Dedifferentiated amniotic fluid mesenchymal stem cell (primary cell): Measurements from ENCODE around the gene AVP.
"Not testable (repeated sequence)": the region's sequence is repeated elsewhere in the genome, so short reads cannot be mapped to it uniquely, and the experiment has no call there.

Source experiments
- DNase-seq: peaks from one replicate; pipeline ENCODE4 v3.0.0-alpha.2; 2016; ENCODE audit errors: extremely low spot score

The AVP gene, protein sequence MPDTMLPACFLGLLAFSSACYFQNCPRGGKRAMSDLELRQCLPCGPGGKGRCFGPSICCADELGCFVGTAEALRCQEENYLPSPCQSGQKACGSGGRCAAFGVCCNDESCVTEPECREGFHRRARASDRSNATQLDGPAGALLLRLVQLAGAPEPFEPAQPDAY

DNA sequence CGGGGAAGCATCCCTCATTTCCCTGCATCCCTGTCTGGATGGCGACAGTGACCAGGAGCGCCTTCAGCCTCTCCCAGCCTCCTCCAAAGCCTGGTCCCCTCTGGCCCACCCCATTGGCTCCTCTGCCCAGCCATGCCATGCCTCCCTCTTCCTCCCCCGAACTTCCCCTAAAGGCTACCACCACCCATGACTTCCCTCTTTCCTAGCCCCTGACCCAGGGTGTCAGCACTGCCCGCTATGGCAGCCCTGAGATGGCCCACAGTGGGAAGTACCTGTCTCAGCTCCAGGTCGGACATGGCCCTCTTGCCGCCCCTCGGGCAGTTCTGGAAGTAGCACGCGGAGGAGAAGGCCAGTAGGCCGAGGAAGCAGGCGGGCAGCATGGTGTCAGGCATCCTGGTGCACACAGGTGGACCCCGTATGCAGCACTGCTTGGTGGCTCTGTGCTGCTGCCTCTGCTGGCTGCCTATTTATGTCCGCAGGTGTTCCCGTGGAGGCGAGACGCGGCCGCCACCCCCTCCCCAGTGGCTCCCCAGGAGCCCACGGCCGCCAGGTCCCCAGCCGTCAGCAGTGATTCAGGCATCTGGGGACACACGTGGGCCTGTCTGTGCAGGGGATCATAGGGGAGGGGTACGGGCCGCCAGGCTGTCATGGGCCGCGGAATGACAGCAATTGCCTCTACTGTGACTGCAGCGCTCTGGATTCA lies at the start of gene AVP:
AVP (minus strand) TSS at position 442 of the 703 bp plus-strand sequence; CDS start at position 392, 50 bp downstream.
- no peak for DNase-seq

DNA sequence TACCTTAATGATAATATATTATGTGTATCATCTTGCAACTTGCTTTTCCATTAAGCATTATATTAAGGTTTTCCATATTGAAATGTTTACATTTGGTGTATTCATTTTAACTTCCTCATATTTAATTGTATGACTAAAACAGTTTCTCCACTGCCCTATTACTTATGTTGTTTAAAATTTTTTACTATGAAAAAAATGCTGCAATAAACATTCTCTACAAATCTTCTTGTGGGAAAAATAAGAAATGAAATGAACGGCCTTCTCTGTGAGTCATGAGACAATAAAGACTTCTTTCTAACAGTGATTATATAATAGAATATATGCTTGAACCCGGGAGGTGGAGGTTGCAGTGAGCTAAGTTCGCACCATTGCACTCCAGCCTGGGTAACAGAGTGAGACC lies 49.6 kb upstream of the AVP start:
- DNase-seq: peak; percentile 56

DNA sequence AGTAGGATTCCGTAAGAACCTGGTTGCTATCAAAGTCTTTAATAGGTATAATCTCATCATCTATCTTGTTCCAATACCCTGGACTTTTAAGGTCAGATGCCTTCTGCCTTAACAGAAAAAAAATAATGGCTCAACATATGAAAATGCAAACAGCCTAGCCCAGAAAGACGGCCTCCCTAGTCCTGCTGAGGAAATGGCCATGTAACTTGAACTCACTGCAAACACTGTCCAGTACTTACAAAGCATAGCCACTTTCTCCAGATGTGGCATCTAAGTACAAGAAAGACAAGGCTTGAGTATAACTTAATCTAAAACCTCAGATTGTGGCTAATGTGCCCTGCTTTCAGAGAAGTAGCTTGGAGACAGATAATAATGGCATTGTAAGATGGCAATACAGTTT lies 48.6 kb upstream of the AVP start:
- DNase-seq: no peak

DNA sequence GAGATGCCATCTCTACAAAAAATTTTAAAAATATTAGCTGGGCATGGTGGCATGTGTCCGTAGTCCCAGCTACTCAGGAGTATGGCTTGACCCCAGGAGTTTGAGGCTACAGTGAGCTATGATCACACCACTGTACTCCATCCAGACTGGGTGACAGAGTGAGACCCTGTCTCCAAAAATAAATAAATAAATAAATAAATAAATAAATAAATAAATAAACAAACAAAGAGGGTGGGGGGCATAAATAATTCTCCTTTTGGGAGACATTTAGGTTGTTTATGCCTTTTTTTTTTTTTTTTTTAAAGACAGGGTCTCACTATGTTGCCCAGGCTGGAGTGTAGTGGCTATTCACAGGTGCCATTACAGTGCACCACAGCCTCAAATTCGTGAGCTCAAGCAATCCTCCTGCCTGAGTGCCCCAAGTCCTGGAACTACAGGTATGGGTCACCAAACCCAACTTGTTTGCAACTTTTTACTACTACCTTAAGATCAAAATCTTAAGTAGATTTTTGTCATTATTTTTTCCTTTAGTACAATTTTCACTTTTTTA lies 45.6 kb upstream of the AVP start:
- no peak for DNase-seq

DNA sequence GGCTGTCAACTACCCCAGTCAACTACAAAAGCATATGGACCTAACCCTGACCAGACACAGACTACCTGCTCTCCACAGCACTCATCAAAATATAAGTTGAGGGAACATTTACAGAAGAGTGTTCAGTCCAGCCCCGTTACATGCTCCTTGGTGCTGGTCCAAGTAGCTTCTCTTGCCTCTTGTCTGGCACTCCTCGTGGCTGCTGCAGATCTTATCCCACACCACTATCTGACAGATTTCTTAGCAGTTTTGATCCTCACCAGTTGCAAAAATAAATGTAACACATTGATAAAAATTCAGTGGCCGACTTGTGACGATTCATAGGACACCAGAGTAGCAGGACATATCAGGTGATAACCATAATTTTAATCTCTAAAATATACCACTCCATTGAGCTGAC lies 44.6 kb upstream of the AVP start:
- no peak for DNase-seq

DNA sequence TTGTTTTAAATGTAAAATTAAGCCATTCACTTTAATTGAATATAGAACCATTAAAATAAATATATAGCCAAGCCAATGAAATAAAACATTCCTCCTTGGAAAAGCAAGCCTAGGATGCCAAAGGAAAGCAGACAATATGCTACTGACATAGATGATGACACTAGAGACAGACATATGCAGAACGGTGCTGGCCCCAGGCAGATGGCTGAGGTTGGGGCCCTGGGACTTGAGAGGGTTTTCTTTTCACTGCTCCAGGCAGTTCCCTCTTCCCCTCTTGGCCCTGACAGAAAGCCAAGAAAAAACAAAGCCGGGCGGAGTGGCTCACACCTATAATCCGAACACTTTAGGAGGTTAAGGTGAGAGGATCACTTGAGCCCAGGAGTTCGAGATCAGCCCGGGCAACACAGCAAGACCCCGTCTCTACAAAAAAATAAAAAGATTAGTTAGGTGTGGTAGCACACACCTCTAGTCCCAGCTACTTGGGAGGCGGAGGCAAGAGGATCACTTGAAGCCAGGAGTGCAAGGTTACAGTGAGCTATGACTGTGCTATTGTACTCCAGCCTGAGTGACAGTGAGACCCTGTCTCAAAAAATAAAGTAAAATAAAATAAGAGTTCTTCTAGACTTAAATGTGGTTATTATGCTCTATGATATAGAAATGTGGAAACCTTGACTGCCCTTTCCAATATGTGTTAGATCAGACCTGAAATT lies 43.9 kb upstream of the AVP start:
- DNase-seq: no peak

DNA sequence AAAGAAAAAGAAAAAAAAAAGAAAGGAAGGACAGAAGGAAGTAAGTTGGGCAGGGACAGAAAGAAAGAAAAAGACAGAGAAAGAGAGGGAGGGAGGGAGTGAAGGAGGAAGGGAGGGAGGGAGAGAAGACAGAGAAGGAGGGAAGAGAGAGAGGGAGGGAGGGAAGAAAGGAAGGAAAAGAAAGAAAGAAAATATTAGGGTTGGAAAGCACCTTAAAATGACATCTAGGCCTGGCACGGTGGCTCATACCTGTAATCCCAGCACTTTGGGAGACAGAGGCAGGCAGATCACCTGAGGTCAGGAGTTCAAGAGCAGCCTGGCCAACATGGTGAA lies 42.0 kb upstream of the AVP start:
- no peak for DNase-seq

DNA sequence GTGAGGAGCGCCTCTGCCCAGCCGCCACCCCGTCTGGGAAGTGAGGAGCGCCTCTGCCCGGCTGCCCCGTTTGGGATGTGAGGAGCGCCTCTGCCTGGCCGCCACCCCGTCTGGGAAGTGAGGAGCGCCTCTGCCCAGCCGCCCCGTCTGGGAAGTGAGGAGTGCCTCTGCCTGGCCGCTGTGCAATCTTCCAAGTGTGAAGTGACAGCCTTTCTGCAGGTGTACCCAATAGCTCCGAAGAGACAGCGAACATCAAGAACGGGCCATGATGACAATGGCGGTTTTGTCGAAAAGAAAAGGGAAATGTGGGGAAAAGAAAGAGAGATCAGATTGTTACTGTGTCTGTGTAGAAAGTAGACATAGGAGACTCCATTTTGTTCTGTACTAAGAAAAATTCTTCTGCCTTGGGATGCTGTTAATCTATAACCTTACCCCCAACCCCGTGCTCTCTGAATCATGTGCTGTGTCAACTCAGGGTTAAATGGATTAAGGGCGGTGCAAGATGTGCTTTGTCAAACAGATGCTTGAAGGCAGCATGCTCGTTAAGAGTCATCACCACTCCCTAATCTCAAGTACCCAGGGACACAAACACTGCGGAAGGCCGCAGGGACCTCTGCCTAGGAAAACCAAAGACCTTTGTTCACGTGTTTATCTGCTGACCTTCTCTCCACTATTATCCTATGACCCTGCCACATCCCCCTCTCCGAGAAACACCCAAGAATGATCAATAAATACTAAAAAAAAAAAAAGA lies 41.4 kb upstream of the AVP start:
- not testable (repeated sequence) for DNase-seq

DNA sequence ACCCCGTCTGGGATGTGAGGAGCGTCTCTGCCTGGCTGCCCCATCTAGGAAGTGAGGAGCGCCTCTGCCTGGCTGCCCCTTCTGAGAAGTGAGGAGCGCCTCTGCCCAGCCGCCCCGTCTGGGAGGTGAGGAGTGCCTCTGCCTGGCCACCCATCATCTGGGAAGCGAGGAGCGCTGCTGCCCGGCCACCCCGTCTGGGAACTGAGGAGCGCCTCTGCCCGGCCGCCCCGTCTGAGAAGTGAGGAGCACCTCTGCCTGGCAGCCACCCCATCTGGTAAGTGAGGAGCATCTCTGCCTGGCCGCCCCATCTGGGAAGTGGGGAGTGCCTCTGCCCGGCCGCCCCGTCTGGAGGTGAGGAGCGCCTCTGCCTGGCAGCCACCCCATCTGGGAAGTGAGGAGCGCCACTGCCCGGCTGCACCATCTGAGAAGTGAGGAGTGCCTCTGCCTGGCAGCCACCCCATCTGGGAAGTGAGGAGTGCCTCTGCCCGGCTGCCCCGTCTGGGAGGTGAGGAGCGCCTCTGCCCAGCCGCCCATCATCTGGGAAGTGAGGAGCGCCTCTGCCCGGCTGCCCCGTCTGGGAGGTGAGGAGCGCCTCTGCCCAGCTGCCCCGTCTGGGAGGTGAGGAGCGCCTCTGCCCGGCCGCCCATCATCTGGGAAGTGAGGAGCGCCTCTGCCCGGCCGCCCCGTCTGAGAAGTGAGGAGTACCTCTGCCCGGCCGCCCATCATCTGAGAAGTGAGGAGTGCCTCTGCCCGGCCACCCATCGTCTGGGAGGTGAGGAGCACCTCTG lies 40.4 kb upstream of the AVP start:
- DNase-seq: not testable (repeated sequence)

DNA sequence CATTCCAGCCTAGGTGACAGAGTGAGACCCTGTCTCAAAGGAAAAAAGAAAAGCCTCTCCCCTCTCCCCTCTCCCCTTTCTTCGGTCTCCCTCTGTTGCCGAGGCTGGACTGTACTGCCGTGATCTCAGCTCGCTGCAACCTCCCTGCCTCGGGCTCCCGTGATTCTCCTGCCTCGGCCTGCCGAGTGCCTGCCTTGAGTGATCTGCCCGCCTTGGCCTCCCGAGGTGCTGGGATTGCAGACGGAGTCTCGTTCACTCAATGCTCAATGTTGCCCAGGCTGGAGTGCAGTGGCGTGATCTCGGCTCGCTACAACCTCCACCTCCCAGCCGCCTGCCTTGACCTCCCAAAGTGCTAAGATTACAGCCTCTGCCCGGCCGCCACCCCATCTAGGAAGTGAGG lies 39.6 kb upstream of the AVP start:
- DNase-seq: not testable (repeated sequence)

DNA sequence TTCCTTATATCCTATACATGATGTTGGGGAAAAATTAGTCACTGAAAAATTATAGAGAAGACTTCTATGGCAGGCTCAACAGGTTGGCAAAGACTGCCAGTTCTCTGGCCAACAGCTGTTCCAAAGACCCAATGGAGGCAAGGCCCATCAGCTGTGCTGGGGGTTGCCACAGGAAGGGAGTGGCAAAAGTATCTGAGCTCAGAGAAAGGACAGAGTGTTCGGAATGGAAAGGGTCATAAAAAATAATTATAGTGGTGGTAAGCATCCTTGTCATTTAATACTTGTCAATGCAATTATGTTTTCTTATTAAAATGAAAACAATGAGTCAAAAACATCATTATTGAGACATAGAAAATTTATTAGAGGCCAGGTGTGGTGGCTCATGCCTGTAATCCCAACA lies 39.0 kb upstream of the AVP start:
- DNase-seq: no peak

DNA sequence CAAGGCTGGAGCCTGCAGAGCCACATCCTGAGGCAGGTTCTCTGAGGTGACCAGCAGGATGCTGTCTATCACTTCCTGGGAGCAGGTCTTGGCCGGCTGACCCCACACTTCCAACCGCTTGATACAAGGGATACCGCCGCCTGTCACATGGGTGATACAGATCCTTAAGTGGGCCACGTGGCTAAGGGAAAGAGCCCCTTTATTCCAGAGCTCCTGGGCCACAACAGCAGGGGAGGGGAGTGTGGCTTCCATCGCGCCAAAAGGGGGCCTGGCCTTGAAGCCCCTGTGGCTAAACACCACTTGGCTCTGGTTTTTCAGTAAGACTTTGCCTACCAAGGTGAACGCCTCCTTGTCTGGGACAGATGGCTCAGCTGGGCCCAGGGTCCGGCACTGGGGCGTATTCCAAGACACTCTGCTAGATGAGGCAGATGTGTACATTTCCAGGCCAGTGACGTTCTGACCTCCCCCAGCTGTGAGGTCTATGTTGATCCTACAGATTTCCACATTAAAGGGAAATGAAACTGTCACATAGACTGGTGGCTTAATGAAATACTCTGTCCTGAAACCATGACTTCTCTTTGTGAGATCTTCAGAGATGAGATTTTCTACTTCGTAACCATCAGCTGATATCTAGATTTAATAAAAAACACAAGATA lies 37.6 kb upstream of the AVP start:
- DNase-seq: no peak

DNA sequence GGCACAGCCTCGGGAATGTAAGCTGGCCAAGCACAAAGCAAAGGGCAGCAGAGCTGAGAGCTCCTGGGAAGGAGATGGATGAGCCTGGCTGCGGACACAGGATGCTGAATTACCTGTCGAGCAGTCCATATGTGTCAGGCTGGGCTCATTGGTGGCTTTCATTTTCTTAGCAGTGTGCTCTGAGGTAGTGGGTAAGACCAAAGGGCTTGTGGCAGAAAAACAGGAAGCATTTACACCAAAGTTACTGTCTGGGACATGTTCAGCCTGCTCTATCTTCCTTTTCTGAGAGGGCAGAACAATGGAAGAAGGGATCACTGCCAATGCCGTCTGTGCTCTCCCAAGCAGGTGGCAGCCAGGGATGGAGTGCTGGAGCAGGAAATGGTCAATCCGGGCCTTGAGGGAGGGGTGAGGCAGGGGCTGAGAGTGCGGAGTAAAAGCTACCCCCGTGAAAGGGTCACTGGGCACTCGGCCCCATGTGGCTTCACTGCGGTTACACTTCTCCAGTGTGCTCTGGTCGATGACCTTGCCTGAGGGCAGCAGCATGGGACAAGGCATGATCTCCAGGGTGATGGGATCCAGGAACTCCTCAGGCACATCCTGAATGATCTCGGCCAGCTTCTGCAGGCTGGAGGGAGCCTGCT lies 36.9 kb upstream of the AVP start:
- no peak for DNase-seq

DNA sequence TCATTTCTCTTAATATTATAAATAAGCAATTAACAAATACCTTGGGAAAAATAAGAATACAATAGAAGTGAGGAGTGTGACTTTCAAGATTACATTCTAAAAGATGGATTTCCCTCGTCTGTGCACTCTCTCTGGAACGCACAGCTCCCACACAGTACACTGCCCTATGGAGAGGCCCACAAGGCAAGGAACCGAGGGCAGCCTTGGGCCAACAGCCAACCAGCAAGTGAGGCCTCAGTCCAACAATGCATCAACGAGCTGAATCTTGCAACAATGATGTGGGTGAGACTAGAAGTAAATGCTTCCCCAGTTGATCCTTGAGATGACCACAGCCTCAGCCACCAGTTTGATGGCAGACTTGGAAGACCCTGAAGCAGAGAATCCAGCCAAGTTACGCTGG lies 34.5 kb upstream of the AVP start:
- no peak for DNase-seq

DNA sequence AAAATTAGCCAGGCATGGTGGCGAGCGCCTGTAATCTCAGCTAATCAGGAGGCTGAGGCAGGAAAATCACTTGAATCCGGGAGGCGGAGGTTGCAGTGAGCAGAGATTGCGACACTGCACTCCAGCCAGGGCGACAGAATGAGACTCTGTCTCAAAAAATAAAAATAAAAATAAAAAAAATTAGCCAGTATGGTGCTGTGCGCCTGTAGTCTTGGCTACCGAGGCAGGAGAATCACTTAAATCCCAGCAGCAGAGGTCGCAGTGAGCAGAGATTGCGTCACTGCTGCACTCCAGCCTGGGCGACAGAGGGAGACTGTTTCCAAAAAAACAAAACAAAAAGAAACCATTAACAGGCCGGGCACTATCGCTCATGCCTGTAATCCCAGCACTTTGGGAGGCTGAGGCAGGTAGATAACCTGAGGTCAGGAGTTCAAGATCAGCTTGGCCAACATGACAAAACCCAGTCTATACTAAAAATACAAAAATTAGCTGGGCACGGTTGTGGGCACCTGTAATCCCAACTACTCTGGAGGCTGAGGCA lies 33.4 kb upstream of the AVP start:
- peak; percentile 80 for DNase-seq

DNA sequence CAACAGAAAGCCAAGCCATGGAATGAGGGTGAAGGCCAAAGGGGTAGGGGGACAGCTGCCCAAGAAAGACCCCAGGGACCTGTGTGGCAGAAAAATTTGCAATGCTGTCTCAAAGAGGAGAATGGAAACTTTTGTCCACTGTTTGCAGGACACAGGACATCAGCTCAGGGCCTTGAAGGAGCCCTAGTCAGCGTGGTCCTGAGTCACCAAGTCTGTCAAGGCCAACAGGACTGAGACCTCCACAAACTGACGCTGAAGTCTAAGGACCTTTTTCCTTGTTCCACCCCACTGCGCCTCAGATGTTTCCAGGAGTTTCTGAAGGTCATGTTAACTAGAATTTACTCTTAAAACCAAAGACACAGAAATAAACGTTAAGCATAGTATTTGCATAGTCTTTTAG lies 31.8 kb upstream of the AVP start:
- DNase-seq: no peak

DNA sequence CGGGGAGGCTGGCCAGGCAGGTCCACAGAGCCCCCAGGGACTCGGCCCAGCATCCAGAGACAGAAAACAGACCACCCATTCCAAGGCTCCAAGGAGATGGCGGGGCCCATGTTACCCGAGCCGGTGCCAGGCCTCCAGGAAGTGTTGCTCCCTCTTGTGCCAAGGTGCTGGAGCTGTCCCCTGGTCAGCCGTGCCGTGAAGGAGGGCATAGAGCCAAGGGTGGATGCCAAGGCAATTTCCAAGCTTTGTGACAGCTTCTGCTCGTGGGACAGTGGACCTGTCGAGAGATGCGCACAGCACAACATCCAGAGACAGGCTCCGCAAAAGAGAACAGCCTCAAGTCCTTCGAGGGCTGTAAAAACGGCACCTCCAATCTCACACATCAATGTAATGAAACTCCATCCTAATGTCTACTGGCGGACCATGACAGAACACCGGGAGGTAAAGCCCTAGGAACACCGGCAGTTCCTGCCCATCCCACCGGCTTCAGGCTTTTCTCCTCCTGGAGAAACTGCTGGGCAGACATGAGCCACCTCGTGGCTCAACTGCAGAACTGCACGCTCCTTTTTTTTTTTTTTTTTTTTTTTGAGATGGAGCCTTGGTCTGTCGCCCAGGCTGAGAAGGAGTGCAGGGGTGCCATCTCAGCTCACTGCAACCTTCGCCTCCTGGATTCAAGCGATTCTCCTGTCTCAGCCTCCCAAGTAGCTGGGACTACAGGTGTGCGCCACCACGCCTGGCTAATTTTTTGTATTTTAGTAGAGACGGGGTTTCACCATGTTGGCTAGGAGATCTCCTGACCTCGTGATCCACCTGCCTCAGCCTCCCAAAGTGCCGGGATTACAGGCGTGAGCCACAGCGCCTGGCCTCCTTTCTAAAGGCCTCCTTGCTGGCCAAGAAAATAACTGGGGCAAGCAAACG lies 30.9 kb upstream of the AVP start:
- DNase-seq: peak; percentile 36

DNA sequence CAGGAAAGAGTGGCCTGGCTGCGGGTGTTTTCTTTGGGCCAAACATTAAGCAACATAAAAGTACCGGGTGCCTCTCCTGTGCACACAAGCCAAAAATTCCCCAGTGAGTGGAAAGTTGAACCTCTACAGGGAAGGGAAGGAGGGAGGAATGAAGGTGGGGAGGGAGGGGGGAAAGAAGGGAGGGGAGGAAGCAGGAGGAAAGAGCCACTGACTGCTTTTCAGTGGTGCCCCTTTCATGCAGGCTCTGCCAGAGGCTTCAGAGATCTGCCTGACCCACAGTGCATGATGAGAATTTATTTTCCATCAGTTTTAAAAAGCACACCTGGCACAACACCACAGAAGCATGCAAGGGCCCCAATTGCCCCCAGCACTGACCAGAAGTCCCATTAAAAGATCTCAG lies 27.5 kb upstream of the AVP start:
- DNase-seq: no peak

DNA sequence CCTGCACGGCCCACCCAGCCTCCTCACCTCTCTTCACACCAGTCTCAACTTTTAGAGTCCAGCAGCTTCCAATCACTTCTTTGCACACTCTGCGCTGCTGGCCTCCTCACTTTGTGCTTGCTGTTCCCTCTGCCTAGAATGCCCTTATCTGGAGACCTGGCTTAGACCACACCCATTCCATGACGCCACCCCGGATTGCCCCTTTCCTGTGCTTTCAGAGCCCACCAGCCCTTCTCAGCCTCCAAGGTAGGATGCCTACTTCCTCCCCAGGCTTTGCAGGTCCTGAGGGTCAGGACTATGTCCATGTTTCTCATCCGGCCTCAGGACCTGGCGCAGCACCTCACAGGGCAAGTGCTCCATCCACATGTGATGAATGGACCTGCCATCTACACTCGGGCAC lies 27.0 kb upstream of the AVP start:
- no peak for DNase-seq
